22Rv1 (cell line): ENCODE data around the gene TRIM2.

Experiments used
- CTCF ChIP-seq: fragments of 450-650 bp; IDR thresholded peaks from 2 replicates; pipeline ENCODE4 v1.5.1; 2017; ENCODE audit warnings: mild to moderate bottlenecking
- ZFX ChIP-seq: fragments of 450-650 bp; IDR thresholded peaks from 2 replicates; pipeline ENCODE4 v1.6.1; 2017; ENCODE audit warnings: antibody characterized with exemption, borderline replicate concordance

GRCh38 chr4:153242839-153243324, 38.6 kb downstream of the TRIM2 start:
- TF ChIP-seq CTCF (no peak), ZFX (no peak)
